Adrenal gland (tissue), 12 donors: ENCODE measurements around the gene UBQLN4. TPM values are rescaled to one million over a fixed set of nuclear protein-coding genes. Genes with fewer than 3 reads are reported as not detected.

Experiments used
- DNase-seq, 7 donors: peaks; one replicate each; pipeline ENCODE4 v3.0.0-alpha.2; 2019 to 2020
- H3K27ac ChIP-seq, 5 donors: fragments of 200-600 bp; sonication (generic) in 4 of 5; 1 replicate in 3 of 5; 2 replicates in 2 of 5; pipeline versions ENCODE4 v1.5.1 to v1.8.0; 2016 to 2020; ENCODE audit warnings: mild to moderate bottlenecking in 1 of 5
- H3K27me3 ChIP-seq: fragments of 200-600 bp; 2 replicates; pipeline ENCODE4 v1.8.0; 2021
- H3K36me3 ChIP-seq, 2 donors: fragments of 200-600 bp; replicated peaks in 1 of 2; 1 replicate in 1 of 2; 2 replicates in 1 of 2; pipeline versions ENCODE4 v1.5.1 to v1.8.0; 2018 to 2022
- H3K4me1 ChIP-seq, 2 donors: fragments of 200-600 bp; replicated peaks in 1 of 2; 1 replicate in 1 of 2; 2 replicates in 1 of 2; pipeline versions ENCODE4 v1.5.1 to v1.8.0; 2018 to 2021
- H3K4me3 ChIP-seq, 4 donors: fragments of 200-600 bp; sonication (generic) in 3 of 4; one replicate each; pipeline ENCODE4 v1.5.1; 2016 to 2018
- H3K9me3 ChIP-seq, 3 donors: fragments of 200-600 bp; sonication (generic) in 1 of 3; replicated peaks in 1 of 3; 1 replicate in 2 of 3; 2 replicates in 1 of 3; pipeline versions ENCODE4 v1.5.1 to v1.8.0; 2016 to 2021
- CTCF ChIP-seq, 6 experiments: fragments of 450-650 bp in 4 of 6; fragments of 200-600 bp in 2 of 6; sonication (generic) in 1 of 6; IDR thresholded peaks; 1 replicate in 5 of 6; 2 replicates in 1 of 6; pipeline versions ENCODE4 v1.5.1 to v1.8.0; 2016 to 2021; ENCODE audit warnings: antibody characterized with exemption in 6 of 6, mild to moderate bottlenecking in 2 of 6, moderate library complexity in 1 of 6
- POLR2A ChIP-seq, 2 donors: fragments of 450-650 bp; IDR thresholded peaks; one replicate each; pipeline ENCODE4 v1.6.1; 2017; ENCODE audit warnings: antibody characterized with exemption in 2 of 2, mild to moderate bottlenecking in 2 of 2, moderate library complexity in 1 of 2
- WGBS, 4 donors: extraction: QIAGEN DNeasy Blood & Tissue Kit in 2 of 4; methylation state at CpG; one replicate each; pipeline versions ENCODE4 v1.1.5 to v1.1.7; 2013 to 2017; 5-methylcytosine and 5-hydroxymethylcytosine counted together
- intact Hi-C, 2 donors: fragments of 100-400 bp; cut with DNase I; formaldehyde crosslinking; loops; one replicate each; pipeline versions ENCODE4 v1.14.1 to v1.15.0; 2022 to 2023
- polyA plus RNA-seq, 3 donors: library from polyadenylated mRNA; stranded (reverse); fragments of 200-250 nt in 2 of 3; fragments of 350-450 nt in 1 of 3; fragmentation: Illumina TruSeq in 1 of 3; extraction: RNeasy Lipid Tissue Mini Kit (QIAGEN cat#74804) in 1 of 3; gene quantifications; one replicate each; pipeline ENCODE4 v1.2.3, GENCODE V29; 2013 to 2014
- total RNA-seq, 9 donors: library from RNA; depleted of rRNA in 4 of 9; stranded (reverse); fragments of >200 nt in 4 of 9; fragments of 120-200 nt in 1 of 9; fragmentation: NEBNext Ultra II Directional in 1 of 9; extraction: Animal tissue kit (Norgen Biotek cat#: 25700) in 1 of 9; gene quantifications; one replicate each; pipeline versions ENCODE4 v1.1.0 to v1.2.4, GENCODE V29; 2013 to 2023
- donor health status: healthy with polysubstance abuse.
- donor health status: Bipolar disorder and iron deficiency.
- donor health status: DM: yes; HTN: yes; CAD: no.
- donor health status: DM: no; HTN: no; CAD: no.
- donor health status: DM: no; HTN: no; CAD: no.
- donor health status: DM: yes; HTN: yes; CAD: no.

The UBQLN4 gene
- total and polyA plus RNA-seq, 12 donors: 9.5 to 34.6 (median 23.3) TPM

- peaks cover 0 to 22% of the 10 kb centered on the region in 2 donors for H3K4me1 ChIP-seq
- peak overlapping the region in 3 of 5 donors; percentile 38 to 92 (median 48) for H3K27ac ChIP-seq
- WGBS, 4 donors: 0 to 1% (median 1%) methylated on average over 21 to 53 of the region's 63 CpGs
- TF ChIP-seq POLR2A (IDR thresholded peaks at IDR 0.05) (peak in 1 of 2 donors; percentile 8), CTCF (IDR thresholded peaks at IDR 0.05) (peak in 4 of 6 experiments; percentile 2 to 35 (median 24))
- intact Hi-C loops: no loop called here
- peak overlapping the region; percentile 40 to 73 (median 57) for H3K4me3 ChIP-seq
- H3K36me3 ChIP-seq: peaks cover 0 to 1% of the 10 kb centered on the region in 2 donors
- no peaks in the 10 kb centered on the region for H3K9me3 ChIP-seq
- H3K27me3 ChIP-seq: no peaks in the 10 kb centered on the region
- DNase-seq: peak; percentile 48 to 67 (median 60)
Observed at GRCh38 chr1:156052862-156053767, 483 bp downstream of the UBQLN4 start.

- 88 to 96% (median 93%) methylated on average over 6 to 7 of the region's 7 CpGs for WGBS, 4 donors
- H3K4me3 ChIP-seq: no peak overlapping the region
- no peak for DNase-seq
- no peaks in the 10 kb centered on the region for H3K27me3 ChIP-seq
- H3K27ac ChIP-seq: no peak overlapping the region
- no peak for TF ChIP-seq POLR2A (IDR thresholded peaks at IDR 0.05)
- no peak for TF ChIP-seq CTCF (IDR thresholded peaks at IDR 0.05)
- peaks cover 0 to 18% of the 10 kb centered on the region in 2 donors for H3K4me1 ChIP-seq
- H3K9me3 ChIP-seq: no peaks in the 10 kb centered on the region
- peaks cover 0 to 4% of the 10 kb centered on the region in 2 donors for H3K36me3 ChIP-seq
- intact Hi-C loops: no loop called here
Observed at GRCh38 chr1:156051011-156051725, 2.4 kb downstream of the UBQLN4 start.

GRCh38 chr1:156050376-156050775 lies 3.2 kb downstream of the UBQLN4 start:
- TF ChIP-seq CTCF (IDR thresholded peaks at IDR 0.05) (no peak), POLR2A (IDR thresholded peaks at IDR 0.05) (no peak)
- no peak overlapping the region for H3K4me3 ChIP-seq
- no peak overlapping the region for H3K27ac ChIP-seq
- peaks cover 0 to 6% of the 10 kb centered on the region in 2 donors for H3K36me3 ChIP-seq
- intact Hi-C loops: no loop called here
- DNase-seq: peak in 1 of 7 donors; percentile 12
- H3K9me3 ChIP-seq: no peaks in the 10 kb centered on the region
- H3K27me3 ChIP-seq: no peaks in the 10 kb centered on the region
- WGBS, 4 donors: 73 to 86% (median 81%) methylated on average over 3 to 4 of the region's 4 CpGs
- H3K4me1 ChIP-seq: peaks cover 0 to 10% of the 10 kb centered on the region in 2 donors

GRCh38 chr1:156048663-156049258 lies 4.8 kb downstream of the UBQLN4 start:
- Histone ChIP-seq H3K36me3 (peaks cover 0 to 6% of the 10 kb centered on the region in 2 donors), H3K27ac (no peak overlapping the region), H3K4me1 (peaks cover 0 to 6% of the 10 kb centered on the region in 2 donors), H3K4me3 (no peak overlapping the region), H3K27me3 (no peaks in the 10 kb centered on the region), H3K9me3 (no peaks in the 10 kb centered on the region)
- TF ChIP-seq CTCF (IDR thresholded peaks at IDR 0.05) (no peak), POLR2A (IDR thresholded peaks at IDR 0.05) (no peak)
- WGBS, 4 donors: 80 to 100% (median 87%) methylated on average over 2 to 3 of the region's 3 CpGs
- intact Hi-C loops: no loop called here
- DNase-seq: peak in 1 of 7 donors; percentile 16
